Heart left ventricle (tissue), 16 donors: ENCODE data around the gene LCT. TPM values are rescaled to one million over a fixed set of nuclear protein-coding genes. Genes with fewer than 3 reads are reported as not detected.
"Not testable (repeated sequence)": the region's sequence is repeated elsewhere in the genome, so short reads cannot be mapped to it uniquely, and the experiment has no call there.

ENCODE experiments used
- ATAC-seq, 4 donors: fragments of 200-7000 bp; cut with Tn5 transposase; one replicate each; pipeline ENCODE4 v1.9.1; 2020 to 2022; ENCODE audit warnings: moderate library complexity in 4 of 4, mild to moderate bottlenecking in 3 of 4, moderate number of reproducible peaks in 1 of 4
- DNase-seq, 5 donors: peaks; one replicate each; pipeline ENCODE4 v3.0.0-alpha.2; 2020
- H3K27ac ChIP-seq, 12 donors: fragments of 200-600 bp; sonication (generic) in 4 of 12; one replicate each; pipeline versions ENCODE4 v1.5.0 to v1.8.0; 2016 to 2022; ENCODE audit warnings: mild to moderate bottlenecking in 2 of 12
- H3K27me3 ChIP-seq, 9 donors: fragments of 200-600 bp; sonication (generic) in 2 of 9; one replicate each; pipeline versions ENCODE4 v1.5.1 to v1.8.0; 2016 to 2022; ENCODE audit warnings: mild to moderate bottlenecking in 3 of 9
- H3K36me3 ChIP-seq, 9 donors: fragments of 200-600 bp; sonication (generic) in 2 of 9; one replicate each; pipeline versions ENCODE4 v1.5.0 to v1.8.0; 2018 to 2022; ENCODE audit warnings: mild to moderate bottlenecking in 2 of 9
- H3K4me1 ChIP-seq, 12 donors: fragments of 200-600 bp; sonication (generic) in 4 of 12; one replicate each; pipeline versions ENCODE4 v1.5.0 to v1.8.0; 2016 to 2022; ENCODE audit warnings: mild to moderate bottlenecking in 3 of 12
- H3K4me3 ChIP-seq, 12 donors: fragments of 200-600 bp; sonication (generic) in 4 of 12; one replicate each; pipeline versions ENCODE4 v1.5.0 to v1.8.0; 2017 to 2022; ENCODE audit warnings: mild to moderate bottlenecking in 9 of 12, moderate library complexity in 4 of 12
- H3K9me3 ChIP-seq, 12 donors: fragments of 200-600 bp; sonication (generic) in 4 of 12; one replicate each; pipeline versions ENCODE4 v1.5.0 to v1.8.0; 2016 to 2022; ENCODE audit warnings: mild to moderate bottlenecking in 1 of 12
- CTCF ChIP-seq, 12 donors: fragments of 200-600 bp; sonication (generic) in 4 of 12; IDR thresholded peaks; one replicate each; pipeline versions ENCODE4 v1.5.0 to v1.8.0; 2018 to 2022; ENCODE audit warnings: antibody characterized with exemption in 12 of 12, mild to moderate bottlenecking in 5 of 12
- POLR2A ChIP-seq, 2 donors: fragments of 450-650 bp; IDR thresholded peaks; one replicate each; pipeline ENCODE4 v1.6.1; 2017; ENCODE audit warnings: antibody characterized with exemption in 2 of 2, mild to moderate bottlenecking in 2 of 2, moderate library complexity in 2 of 2
- WGBS, 4 donors: extraction: QIAGEN DNeasy Blood & Tissue Kit in 2 of 4; methylation state at CpG; one replicate each; pipeline versions ENCODE4 v1.1.5 to v1.1.7; 2013 to 2018; 5-methylcytosine and 5-hydroxymethylcytosine counted together
- intact Hi-C, 10 donors: fragments of 100-400 bp; cut with DNase I; formaldehyde crosslinking; loops; one replicate each; pipeline versions ENCODE4 v1.11.1 to v1.14.2; 2022
- polyA plus RNA-seq, 2 donors: library from polyadenylated mRNA; stranded (reverse); fragments of 200-250 nt; gene quantifications; one replicate each; pipeline ENCODE4 v1.2.3, GENCODE V29; 2013
- total RNA-seq, 9 donors: library from RNA; depleted of rRNA in 2 of 9; stranded (reverse); fragments of >200 nt in 2 of 9; fragmentation: NEBNext Ultra II Directional in 3 of 9; extraction: Animal tissue kit (Norgen Biotek cat#: 25700) in 3 of 9; gene quantifications; one replicate each; pipeline versions ENCODE4 v1.1.0 to v1.2.4, GENCODE V29; 2016 to 2023
- donor health status: ischemic (EF 13 %, LVEDD 7.1; RV severe dilation, severe dysfunction).
- donor health status: healthy with polysubstance abuse.
- donor health status: DM: no; HTN: yes; CAD: no.
- donor health status: DM: no; HTN: no; CAD: no.
- donor health status: ischemic (EF 25% LVEDD 6.9; RV normal size, moderate dysfunction).
- donor health status: ischemic (EF 25% LVEDD 5.7; RV mildly dilated, moderate dysfunction).
- donor health status: healthy.
- donor health status: DM: yes; HTN: yes; CAD: no.
- donor health status: ischemic (EF 35%, LVEDD 5.7; RV mildly dilated, moderate dysfunction).
- donor health status: nonischemic (EF 11% LVEDD 7.7; RV severe dilation, severe dysfunction).
- donor health status: DM: yes; HTN: yes; CAD: no.
- donor health status: PGD.
- donor health status: ischemic (EF 29% LVEDD 5.4; RV normal size, mild dysfunction).
- donor health status: nonischemic (EF 23%, LVEDD 6.1; RV moderate dilation, normal function).

The LCT gene
- total and polyA plus RNA-seq, 11 donors, result 0.06 TPM; not detected in 10

- intact Hi-C loops, result no loop called here
- Histone ChIP-seq H3K4me3 (no peak overlapping the region), H3K27me3 (no peaks in the 10 kb centered on the region), H3K36me3 (no peaks in the 10 kb centered on the region), H3K27ac (no peak overlapping the region), H3K9me3 (peaks cover 0 to 4% (median 0%) of the 10 kb centered on the region in 12 donors), H3K4me1 (no peaks in the 10 kb centered on the region)
- WGBS, 4 donors, result 81 to 86% (median 83%) methylated on average over 3 of the region's 3 CpGs
- TF ChIP-seq POLR2A (IDR thresholded peaks at IDR 0.05), result no peak
- TF ChIP-seq CTCF (IDR thresholded peaks at IDR 0.05), result no peak
- DNase-seq (no peak), ATAC-seq (no peak)
Measured at GRCh38 chr2:135815269-135815668, 21.7 kb downstream of the LCT start.

DNA sequence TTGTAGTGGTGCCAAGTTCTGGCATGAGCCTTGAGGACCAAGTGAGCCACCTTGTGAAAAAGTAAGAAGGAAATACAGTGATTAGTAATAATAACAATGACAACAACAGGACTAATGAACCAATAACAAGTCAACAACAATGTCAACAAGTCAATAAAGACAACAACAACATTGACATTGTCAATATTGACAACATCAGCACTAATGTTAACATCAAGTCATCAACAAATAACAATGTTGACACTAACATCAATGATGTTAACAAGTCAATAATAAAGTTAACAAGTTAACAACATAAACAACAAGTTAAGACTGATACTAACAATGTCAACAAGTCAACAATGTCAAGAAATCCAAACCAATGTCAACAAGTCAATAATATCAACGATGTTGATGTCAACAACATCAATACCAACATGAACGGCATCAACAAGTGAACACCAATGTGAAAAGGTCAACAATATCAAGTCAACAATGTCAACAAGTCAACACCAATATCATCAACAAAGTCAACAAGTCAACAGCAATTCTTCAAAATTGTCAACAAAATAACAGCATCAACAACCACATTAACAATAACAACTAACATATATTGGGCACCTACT is 24.0 kb downstream of the LCT start:
- Histone ChIP-seq H3K36me3 (no peaks in the 10 kb centered on the region), H3K4me3 (no peak overlapping the region), H3K9me3 (no peaks in the 10 kb centered on the region), H3K27ac (no peak overlapping the region), H3K27me3 (no peaks in the 10 kb centered on the region), H3K4me1 (no peaks in the 10 kb centered on the region)
- ATAC-seq, result no peak
- 71 to 83% (median 78%) methylated on average over 2 of the region's 2 CpGs for WGBS, 4 donors
- TF ChIP-seq POLR2A (IDR thresholded peaks at IDR 0.05) (no peak), CTCF (IDR thresholded peaks at IDR 0.05) (no peak)
- intact Hi-C loops, result no loop called here
- DNase-seq, result no peak

DNA sequence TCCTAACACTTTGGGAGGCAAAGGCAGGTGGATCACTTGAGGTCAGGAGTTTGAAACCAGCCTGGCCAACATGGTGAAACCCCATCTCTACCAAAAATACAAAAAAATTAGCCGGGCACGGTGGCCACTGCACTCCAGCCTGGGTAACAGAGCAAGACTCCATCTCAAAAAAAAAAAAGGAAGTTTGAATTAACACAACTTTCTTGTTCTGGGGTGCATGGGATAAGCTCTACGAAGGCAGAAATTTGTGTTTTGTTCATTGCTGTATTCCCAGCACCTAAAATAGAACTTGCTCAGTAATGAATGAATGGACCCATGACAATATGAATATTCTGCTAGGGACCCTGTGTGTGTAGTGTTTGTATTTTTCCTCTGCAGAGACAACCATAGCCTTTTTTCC is 29.1 kb downstream of the LCT start:
- H3K27ac ChIP-seq, H3K36me3 ChIP-seq, H3K4me1 ChIP-seq, H3K4me3 ChIP-seq, H3K9me3 ChIP-seq, ATAC-seq, intact Hi-C loops, DNase-seq, H3K27me3 ChIP-seq: not testable (repeated sequence)
- 89 to 93% (median 92%) methylated on average over 3 of the region's 3 CpGs for WGBS, 4 donors

- no peak for TF ChIP-seq CTCF (IDR thresholded peaks at IDR 0.05)
- TF ChIP-seq POLR2A (IDR thresholded peaks at IDR 0.05), result no peak
- 34 to 48% (median 41%) methylated on average over 2 of the region's 2 CpGs for WGBS, 4 donors
- no peak for ATAC-seq
- H3K27ac ChIP-seq, result no peak overlapping the region
- intact Hi-C loops, result no loop called here
- peaks cover 0 to 17% (median 2%) of the 10 kb centered on the region in 12 donors for H3K9me3 ChIP-seq
- H3K4me1 ChIP-seq, result peaks cover 0 to 3% (median 0%) of the 10 kb centered on the region in 12 donors
- no peak for DNase-seq
- H3K4me3 ChIP-seq, result no peak overlapping the region
- no peaks in the 10 kb centered on the region for H3K36me3 ChIP-seq
- no peaks in the 10 kb centered on the region for H3K27me3 ChIP-seq
Measured at GRCh38 chr2:135803278-135803677, 33.7 kb downstream of the LCT start.

- intact Hi-C loops, result no loop called here
Measured at GRCh38 chr2:135802350-135802749, 34.6 kb downstream of the LCT start.

More at GRCh38 chr2:135802350-135802749, 34.6 kb downstream of the LCT start:
- ATAC-seq, result no peak
- TF ChIP-seq CTCF (IDR thresholded peaks at IDR 0.05) (no peak), POLR2A (IDR thresholded peaks at IDR 0.05) (no peak)
- no peaks in the 10 kb centered on the region for H3K36me3 ChIP-seq
- DNase-seq, result no peak
- H3K27me3 ChIP-seq, result no peaks in the 10 kb centered on the region
- peaks cover 0 to 17% (median 2%) of the 10 kb centered on the region in 12 donors for H3K9me3 ChIP-seq
- H3K27ac ChIP-seq, result no peak overlapping the region
- WGBS, 4 donors, result 63 to 65% (median 64%) methylated on average over 3 of the region's 3 CpGs
- H3K4me1 ChIP-seq, result peaks cover 0 to 11% (median 0%) of the 10 kb centered on the region in 12 donors
- H3K4me3 ChIP-seq, result no peak overlapping the region
